K562 (cell line): ENCODE data around the gene GALNS. TPM values are rescaled to one million over a fixed set of nuclear protein-coding genes. Genes with fewer than 3 reads are reported as not detected.
A peak's percentile ranks its signal among the peaks of the same experiment; 100 is the strongest.

Source experiments
- BDP1 ChIP-seq: IDR thresholded peaks from 3 replicates; pipeline ENCODE4 v1.6.1; 2011; ENCODE audit not compliant: insufficient read length, insufficient read depth
- FUS ChIP-seq: fragments of 200-400 bp; formaldehyde crosslinking; optimal IDR thresholded peaks from 2 replicates; pipeline ENCODE3; 2017; ENCODE audit warnings: low read depth, low read length
- HNRNPLL ChIP-seq: fragments of 200-400 bp; formaldehyde crosslinking; IDR thresholded peaks from 2 replicates; pipeline ENCODE4 v1.6.1; 2017; ENCODE audit warnings: low read length, low read depth, mild to moderate bottlenecking; ENCODE audit not compliant: poor library complexity, severe bottlenecking
- POLR3G ChIP-seq: IDR thresholded peaks from 2 replicates; pipeline ENCODE4 v1.6.1; 2011; ENCODE audit not compliant: insufficient read length, insufficient replicate concordance; ENCODE audit errors: extremely low read depth
- RBFOX2 ChIP-seq: fragments of 200-400 bp; formaldehyde crosslinking; IDR thresholded peaks from 2 replicates; pipeline ENCODE4 v1.6.1; 2017; ENCODE audit warnings: low read depth, mild to moderate bottlenecking, low read length, moderate library complexity
- RBM22 ChIP-seq: fragments of 200-400 bp; formaldehyde crosslinking; IDR thresholded peaks from 2 replicates; pipeline ENCODE4 v1.6.1; 2018; ENCODE audit warnings: low read length, low read depth; ENCODE audit not compliant: poor library complexity, severe bottlenecking
- RNF219 ChIP-seq: fragments of 250-450 bp; sonication (Bioruptor Pico); IDR thresholded peaks from 2 replicates; pipeline ENCODE4 v1.5.0; 2022; ENCODE audit warnings: mild to moderate bottlenecking
- SREBF1 ChIP-seq: fragments of 150-350 bp; IDR thresholded peaks from 2 replicates; pipeline ENCODE4 v1.6.1; 2014; ENCODE audit warnings: antibody characterized with exemption, low read depth, low read length, borderline replicate concordance
- TCF15 ChIP-seq: fragments of 250-450 bp; sonication (Bioruptor Pico); IDR thresholded peaks from 2 replicates; pipeline ENCODE4 v1.8.0; 2022; ENCODE audit warnings: moderate library complexity, mild to moderate bottlenecking, inconsistent platforms
- TCF7L2 ChIP-seq: fragments of 150-350 bp; IDR thresholded peaks from 2 replicates; pipeline ENCODE4 v1.6.1; 2016; ENCODE audit warnings: low read depth, mild to moderate bottlenecking, low read length, moderate library complexity
- XRCC5 ChIP-seq: fragments of 200-400 bp; formaldehyde crosslinking; IDR thresholded peaks from 2 replicates; pipeline ENCODE4 v1.6.1; 2017; ENCODE audit warnings: low read depth, mild to moderate bottlenecking, low read length
- ZBED1 ChIP-seq: IDR thresholded peaks from 2 replicates; pipeline ENCODE4 v1.6.1; 2014
- ZBTB34 ChIP-seq: fragments of 250-450 bp; sonication (Bioruptor Pico); IDR thresholded peaks from 2 replicates; pipeline ENCODE4 v1.8.0; 2021; ENCODE audit warnings: mild to moderate bottlenecking, moderate library complexity
- ZNF140 ChIP-seq: fragments of 250-450 bp; sonication (Bioruptor Pico); IDR thresholded peaks from 2 replicates; pipeline ENCODE4 v1.8.0; 2021; ENCODE audit warnings: moderate library complexity, mild to moderate bottlenecking, inconsistent platforms
- ZNF165 ChIP-seq: fragments of 250-450 bp; sonication (Bioruptor Pico); IDR thresholded peaks from 2 replicates; pipeline ENCODE4 v1.4.0; 2020; ENCODE audit warnings: borderline replicate concordance
- ZNF263 ChIP-seq: sonication (generic); formaldehyde crosslinking; IDR thresholded peaks from 2 replicates; pipeline ENCODE4 v1.8.0; 2022; ENCODE audit warnings: mild to moderate bottlenecking, missing genetic modification reagents, borderline replicate concordance
- ZZZ3 ChIP-seq: fragments of 450-650 bp; IDR thresholded peaks from 2 replicates; pipeline ENCODE4 v1.6.1; 2016; ENCODE audit warnings: antibody characterized with exemption, mild to moderate bottlenecking, moderate library complexity
- polyA plus RNA-seq, 8 experiments: library from polyadenylated mRNA; depleted of rRNA in 4 of 8; stranded (reverse) in 5 of 8; unstranded in 3 of 8; fragments of >200 nt; fragmentation: Nextera tagmentation in 2 of 8; fragmentation: Illumina TruSeq in 1 of 8; extraction: Ambion mirVana in 2 of 8; extraction: Trizol in 1 of 8; gene quantifications; 2 replicates each; pipeline versions ENCODE4 v1.2.1 to v1.2.3, GENCODE V29; 2011 to 2014; ENCODE audit warnings: inconsistent platforms in 1 of 8, missing spikeins in 1 of 8
- total RNA-seq, 7 experiments: library from RNA; depleted of rRNA in 6 of 7; stranded (reverse); fragments of >200 nt in 6 of 7; fragmentation: Illumina TruSeq in 2 of 7; extraction: Trizol in 2 of 7; gene quantifications; 2 replicates each; pipeline versions ENCODE4 v1.2.1 to v1.2.3, GENCODE V29; 2011 to 2021; ENCODE audit warnings: low replicate concordance in 1 of 7

Gene GALNS
- total and polyA plus RNA-seq, 9 of the 15 experiments (the other 6 are each of a cell fraction or from before 2014, with no cell fraction given), result 0.38 to 13.2 (median 4.3) TPM

- no peak for TF ChIP-seq RNF219
- peak; percentile 85 for TF ChIP-seq ZNF263 (CRISPR knock-in tag)
- no peak for TF ChIP-seq ZZZ3
- TF ChIP-seq SREBF1, result no peak
- TF ChIP-seq BDP1, result no peak
- TF ChIP-seq HNRNPLL, result no peak
- no peak for TF ChIP-seq FUS
- peak; percentile 98 for TF ChIP-seq RBM22
- no peak for TF ChIP-seq ZBED1
- TF ChIP-seq ZBTB34 (CRISPR knock-in tag), result no peak
- no peak for TF ChIP-seq TCF7L2
- peak; percentile 60 for TF ChIP-seq RBFOX2
- TF ChIP-seq POLR3G, result no peak
- no peak for TF ChIP-seq ZNF165 (CRISPR knock-in tag)
- no peak for TF ChIP-seq ZNF140
- 0 out of 2 replicates have a peak, but pooled peaks have one; percentile 47 for TF ChIP-seq XRCC5
- TF ChIP-seq TCF15 (CRISPR knock-in tag), result no peak
These were observed 18.3 kb upstream of the GALNS start (continued) for GRCh38 chr16:88874938-88875599.
